Measurements from ENCODE around the gene SEC24B.
A peak's percentile ranks its signal among the peaks of the same experiment; 100 is the strongest.

SEC24B gene

DNA sequence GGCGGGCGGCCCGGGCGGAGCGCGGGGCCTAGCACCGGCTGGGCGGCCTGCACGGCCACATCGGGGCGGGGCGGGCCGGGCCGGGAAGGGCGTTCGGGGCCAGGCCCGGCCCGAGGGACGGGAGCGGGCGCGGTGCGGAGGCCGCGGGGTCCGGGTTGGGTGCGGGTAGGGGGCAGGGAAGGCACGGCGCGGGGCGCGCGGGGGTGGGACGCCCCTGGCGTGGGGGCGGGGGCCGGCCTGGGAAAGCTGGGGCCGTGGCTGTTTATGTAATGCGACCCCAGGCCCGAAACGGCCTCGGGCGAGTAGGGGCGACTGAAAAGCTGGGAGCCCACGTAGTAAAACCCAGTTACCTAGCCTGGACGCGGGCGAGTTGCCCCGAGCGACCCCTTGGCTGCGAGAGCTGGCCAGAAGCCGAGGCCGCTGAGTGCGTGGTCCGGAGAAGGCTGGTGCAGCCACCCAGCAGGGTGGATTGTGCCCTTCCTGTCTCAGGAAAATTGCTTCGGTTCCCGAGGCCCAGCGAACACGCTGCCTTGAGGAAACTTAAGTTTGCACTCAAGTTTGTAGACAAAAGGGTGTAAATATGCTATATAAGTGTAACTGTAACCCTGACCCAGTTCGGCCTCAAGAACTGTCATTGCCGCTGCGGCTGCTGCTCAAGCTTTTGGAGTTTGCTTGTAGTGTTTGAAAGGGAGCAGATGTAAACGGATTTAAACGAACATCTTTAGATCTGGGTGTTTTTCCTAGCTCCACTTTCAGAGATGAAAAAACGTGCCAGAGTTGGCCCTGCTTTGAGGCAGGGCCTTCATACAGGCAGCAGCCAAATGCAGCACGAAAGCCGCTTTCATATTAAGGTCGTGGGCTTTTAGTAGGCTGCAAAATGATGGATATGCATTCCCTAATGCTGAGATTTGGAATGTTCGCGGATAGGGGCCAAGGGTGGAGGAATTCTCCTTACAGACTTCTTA is 674 bp downstream of the SEC24B start:
- H3K4me3 ChIP-seq (ENCODE audit: low read depth, low read length): peak overlapping the region; percentile 88
- TF ChIP-seq, protein P1, sequence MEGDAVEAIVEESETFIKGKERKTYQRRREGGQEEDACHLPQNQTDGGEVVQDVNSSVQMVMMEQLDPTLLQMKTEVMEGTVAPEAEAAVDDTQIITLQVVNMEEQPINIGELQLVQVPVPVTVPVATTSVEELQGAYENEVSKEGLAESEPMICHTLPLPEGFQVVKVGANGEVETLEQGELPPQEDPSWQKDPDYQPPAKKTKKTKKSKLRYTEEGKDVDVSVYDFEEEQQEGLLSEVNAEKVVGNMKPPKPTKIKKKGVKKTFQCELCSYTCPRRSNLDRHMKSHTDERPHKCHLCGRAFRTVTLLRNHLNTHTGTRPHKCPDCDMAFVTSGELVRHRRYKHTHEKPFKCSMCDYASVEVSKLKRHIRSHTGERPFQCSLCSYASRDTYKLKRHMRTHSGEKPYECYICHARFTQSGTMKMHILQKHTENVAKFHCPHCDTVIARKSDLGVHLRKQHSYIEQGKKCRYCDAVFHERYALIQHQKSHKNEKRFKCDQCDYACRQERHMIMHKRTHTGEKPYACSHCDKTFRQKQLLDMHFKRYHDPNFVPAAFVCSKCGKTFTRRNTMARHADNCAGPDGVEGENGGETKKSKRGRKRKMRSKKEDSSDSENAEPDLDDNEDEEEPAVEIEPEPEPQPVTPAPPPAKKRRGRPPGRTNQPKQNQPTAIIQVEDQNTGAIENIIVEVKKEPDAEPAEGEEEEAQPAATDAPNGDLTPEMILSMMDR (IDR thresholded peaks at IDR 0.05; ENCODE audit: low read depth, low read length): no peak
- DNase-seq (ENCODE audit: low read depth): peak; percentile 44

DNA sequence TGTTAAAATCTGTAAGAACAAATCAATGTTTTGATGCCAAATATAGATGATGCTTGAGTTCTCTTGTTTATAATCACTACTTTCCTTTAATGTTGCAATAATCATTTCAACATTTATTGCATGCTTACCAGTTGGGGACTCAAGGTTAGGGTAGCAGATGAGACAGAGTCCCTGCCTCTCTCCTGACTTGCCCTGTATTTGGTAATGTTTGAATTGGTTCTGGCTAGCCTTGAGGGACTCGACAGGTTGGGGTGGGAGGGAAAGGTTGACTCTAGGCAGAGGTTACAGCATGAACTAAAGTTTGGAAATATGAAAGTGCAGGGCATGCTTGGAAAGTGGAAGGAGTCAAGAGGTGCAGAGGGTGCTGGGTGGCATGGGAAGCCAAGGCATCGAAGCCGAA is 2.0 kb downstream of the SEC24B start:
- no peak for DNase-seq (ENCODE audit: low read depth)
- no peak overlapping the region for H3K4me3 ChIP-seq (ENCODE audit: low read depth, low read length)

GRCh38 chr4:109436504-109436903 is 2.9 kb downstream of the SEC24B start:
- TF ChIP-seq, protein P2, sequence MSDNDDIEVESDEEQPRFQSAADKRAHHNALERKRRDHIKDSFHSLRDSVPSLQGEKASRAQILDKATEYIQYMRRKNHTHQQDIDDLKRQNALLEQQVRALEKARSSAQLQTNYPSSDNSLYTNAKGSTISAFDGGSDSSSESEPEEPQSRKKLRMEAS (IDR thresholded peaks at IDR 0.05; ENCODE audit: low read depth, low read length): no peak
- TF ChIP-seq, protein P1 (IDR thresholded peaks at IDR 0.05; ENCODE audit: low read depth, low read length): no peak
- no peak for TF ChIP-seq MYC (IDR thresholded peaks at IDR 0.05; ENCODE audit: low read depth, low read length)
- no peak for TF ChIP-seq POLR2A (IDR thresholded peaks at IDR 0.05; ENCODE audit: extremely low read depth, insufficient read length)
- no peak overlapping the region for H3K4me3 ChIP-seq (ENCODE audit: low read depth, low read length)
- no peak for DNase-seq (ENCODE audit: low read depth)

More for the DNA sequence above, 2.0 kb downstream of the SEC24B start:
- TF ChIP-seq, protein P2 (IDR thresholded peaks at IDR 0.05; ENCODE audit: low read depth, low read length): no peak

- H3K4me3 ChIP-seq (ENCODE audit: low read depth, low read length): no peak overlapping the region
- DNase-seq (ENCODE audit: low read depth): no peak
- TF ChIP-seq POLR2A (IDR thresholded peaks at IDR 0.05; ENCODE audit: extremely low read depth, insufficient read length) (no peak), MYC (IDR thresholded peaks at IDR 0.05; ENCODE audit: low read depth, low read length) (no peak)
- TF ChIP-seq, protein P1 (IDR thresholded peaks at IDR 0.05; ENCODE audit: low read depth, low read length): no peak
- TF ChIP-seq, protein P2 (IDR thresholded peaks at IDR 0.05; ENCODE audit: low read depth, low read length): no peak
Measured at GRCh38 chr4:109440948-109441347, 7.3 kb downstream of the SEC24B start.

GRCh38 chr4:109441862-109442458 is 8.3 kb downstream of the SEC24B start:
- TF ChIP-seq POLR2A (IDR thresholded peaks at IDR 0.05; ENCODE audit: extremely low read depth, insufficient read length): no peak
- TF ChIP-seq, protein P2 (IDR thresholded peaks at IDR 0.05; ENCODE audit: low read depth, low read length): no peak
- TF ChIP-seq, protein P1 (IDR thresholded peaks at IDR 0.05; ENCODE audit: low read depth, low read length): no peak
- TF ChIP-seq MYC (IDR thresholded peaks at IDR 0.05; ENCODE audit: low read depth, low read length): no peak
- DNase-seq (ENCODE audit: low read depth): no peak
- H3K4me3 ChIP-seq (ENCODE audit: low read depth, low read length): no peak overlapping the region

- no peak for DNase-seq (ENCODE audit: low read depth)
- H3K4me3 ChIP-seq (ENCODE audit: low read depth, low read length): no peak overlapping the region
- TF ChIP-seq, protein P2 (IDR thresholded peaks at IDR 0.05; ENCODE audit: low read depth, low read length): no peak
- TF ChIP-seq, protein P1 (IDR thresholded peaks at IDR 0.05; ENCODE audit: low read depth, low read length): no peak
- TF ChIP-seq POLR2A (IDR thresholded peaks at IDR 0.05; ENCODE audit: extremely low read depth, insufficient read length) (no peak), MYC (IDR thresholded peaks at IDR 0.05; ENCODE audit: low read depth, low read length) (no peak)
Measured at GRCh38 chr4:109444182-109444844, 10.7 kb downstream of the SEC24B start.

Data from NB4 (cell line).